Endothelial cell (in vitro differentiated cells): ENCODE data around the gene RABL3. TPM values are rescaled to one million over a fixed set of nuclear protein-coding genes. Genes with fewer than 3 reads are reported as not detected.

Experiments
- DNase-seq: peaks from one replicate; pipeline ENCODE4 v3.0.0; 2021; ENCODE audit warnings: low spot score
- H3K27ac Mint-ChIP-seq: one replicate; pipeline ENCODE4 v1.8.0; 2021; ENCODE audit warnings: mixed read lengths, inconsistent platforms; ENCODE audit not compliant: unreplicated experiment
- H3K27me3 Mint-ChIP-seq: one replicate; pipeline ENCODE4 v1.8.0; 2021; ENCODE audit warnings: mild to moderate bottlenecking, moderate library complexity, mixed read lengths, inconsistent platforms; ENCODE audit not compliant: unreplicated experiment
- H3K36me3 Mint-ChIP-seq: one replicate; pipeline ENCODE4 v1.8.0; 2021; ENCODE audit warnings: mild to moderate bottlenecking, low read depth, mixed read lengths, inconsistent platforms; ENCODE audit not compliant: unreplicated experiment
- H3K4me1 Mint-ChIP-seq: one replicate; pipeline ENCODE4 v1.8.0; 2021; ENCODE audit warnings: mild to moderate bottlenecking, mixed read lengths, inconsistent platforms; ENCODE audit not compliant: unreplicated experiment
- H3K4me3 Mint-ChIP-seq: one replicate; pipeline ENCODE4 v1.8.0; 2021; ENCODE audit warnings: mild to moderate bottlenecking, mixed read lengths, inconsistent platforms; ENCODE audit not compliant: unreplicated experiment
- H3K9me3 Mint-ChIP-seq: one replicate; pipeline ENCODE4 v1.8.0; 2021; ENCODE audit warnings: mixed read lengths, inconsistent platforms; ENCODE audit not compliant: unreplicated experiment
- total RNA-seq: library from RNA; stranded (reverse); fragmentation: NEBNext Ultra II Directional; extraction: Animal tissue kit (Norgen Biotek cat#: 25700); gene quantifications from one replicate; pipeline ENCODE4 v1.2.1, GENCODE V29; 2021; ENCODE audit not compliant: unreplicated experiment
- TF ChIP-seq, protein P1 (sequence below): fragments of 200-600 bp; sonication (generic); IDR thresholded peaks from one replicate; pipeline ENCODE4 v1.5.0; 2021; ENCODE audit warnings: antibody characterized with exemption; ENCODE audit not compliant: unreplicated experiment

The RABL3 gene
- total RNA-seq, 1 donor from 2014 or later = 15.1 TPM

DNA sequence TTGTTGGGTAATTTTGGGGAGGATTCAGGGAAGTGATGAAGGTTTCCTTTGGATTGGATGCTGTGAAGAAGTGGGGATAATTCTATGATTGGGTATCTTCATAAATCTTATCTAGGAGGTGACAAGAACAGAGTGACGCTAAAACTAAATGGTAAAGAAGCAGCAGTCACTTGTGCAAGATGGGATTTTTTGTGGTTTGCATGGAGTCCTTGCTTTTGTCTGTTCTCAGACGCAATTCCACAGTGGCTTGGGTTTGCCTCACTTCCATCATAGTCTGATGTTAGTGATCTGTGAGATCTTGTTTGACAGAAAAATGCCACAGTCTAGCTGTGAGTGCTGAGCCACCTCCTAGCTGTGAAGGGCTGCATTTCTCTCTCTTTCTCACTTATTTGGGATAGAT is 27.1 kb upstream of the RABL3 start:
- Mint-ChIP-seq H3K9me3 (no peaks in the 10 kb centered on the region), H3K27me3 (peaks cover 3% of the 10 kb centered on the region), H3K4me3 (no peak overlapping the region), H3K4me1 (peaks cover 17% of the 10 kb centered on the region), H3K27ac (no peak overlapping the region), H3K36me3 (peaks cover 5% of the 10 kb centered on the region)
- TF ChIP-seq, protein P1, sequence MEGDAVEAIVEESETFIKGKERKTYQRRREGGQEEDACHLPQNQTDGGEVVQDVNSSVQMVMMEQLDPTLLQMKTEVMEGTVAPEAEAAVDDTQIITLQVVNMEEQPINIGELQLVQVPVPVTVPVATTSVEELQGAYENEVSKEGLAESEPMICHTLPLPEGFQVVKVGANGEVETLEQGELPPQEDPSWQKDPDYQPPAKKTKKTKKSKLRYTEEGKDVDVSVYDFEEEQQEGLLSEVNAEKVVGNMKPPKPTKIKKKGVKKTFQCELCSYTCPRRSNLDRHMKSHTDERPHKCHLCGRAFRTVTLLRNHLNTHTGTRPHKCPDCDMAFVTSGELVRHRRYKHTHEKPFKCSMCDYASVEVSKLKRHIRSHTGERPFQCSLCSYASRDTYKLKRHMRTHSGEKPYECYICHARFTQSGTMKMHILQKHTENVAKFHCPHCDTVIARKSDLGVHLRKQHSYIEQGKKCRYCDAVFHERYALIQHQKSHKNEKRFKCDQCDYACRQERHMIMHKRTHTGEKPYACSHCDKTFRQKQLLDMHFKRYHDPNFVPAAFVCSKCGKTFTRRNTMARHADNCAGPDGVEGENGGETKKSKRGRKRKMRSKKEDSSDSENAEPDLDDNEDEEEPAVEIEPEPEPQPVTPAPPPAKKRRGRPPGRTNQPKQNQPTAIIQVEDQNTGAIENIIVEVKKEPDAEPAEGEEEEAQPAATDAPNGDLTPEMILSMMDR = no peak
- DNase-seq = no peak

DNA sequence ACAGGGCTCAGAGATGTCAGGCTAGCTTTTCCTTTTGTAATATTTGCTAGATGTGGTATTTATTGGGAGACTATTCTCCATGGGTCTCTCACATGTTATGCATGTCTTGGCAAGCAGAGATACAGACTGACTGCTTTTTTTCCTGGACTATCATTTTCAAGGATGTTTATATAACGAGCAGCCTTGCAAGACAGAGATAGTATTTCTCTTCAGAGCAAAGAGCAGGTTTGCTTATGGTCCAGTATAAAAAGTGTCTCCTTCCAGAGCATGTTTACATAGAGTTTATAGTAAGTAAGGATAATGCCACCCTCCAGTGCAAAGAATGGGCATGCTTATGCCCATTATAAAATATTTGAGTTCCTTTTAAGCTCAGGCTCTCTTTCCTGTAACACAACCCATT is 24.8 kb upstream of the RABL3 start:
- DNase-seq = no peak
- Mint-ChIP-seq H3K4me3 (no peak overlapping the region), H3K27ac (no peak overlapping the region), H3K36me3 (no peaks in the 10 kb centered on the region), H3K9me3 (no peaks in the 10 kb centered on the region), H3K27me3 (peaks cover 3% of the 10 kb centered on the region), H3K4me1 (peaks cover 29% of the 10 kb centered on the region)
- TF ChIP-seq, protein P1 = no peak

DNA sequence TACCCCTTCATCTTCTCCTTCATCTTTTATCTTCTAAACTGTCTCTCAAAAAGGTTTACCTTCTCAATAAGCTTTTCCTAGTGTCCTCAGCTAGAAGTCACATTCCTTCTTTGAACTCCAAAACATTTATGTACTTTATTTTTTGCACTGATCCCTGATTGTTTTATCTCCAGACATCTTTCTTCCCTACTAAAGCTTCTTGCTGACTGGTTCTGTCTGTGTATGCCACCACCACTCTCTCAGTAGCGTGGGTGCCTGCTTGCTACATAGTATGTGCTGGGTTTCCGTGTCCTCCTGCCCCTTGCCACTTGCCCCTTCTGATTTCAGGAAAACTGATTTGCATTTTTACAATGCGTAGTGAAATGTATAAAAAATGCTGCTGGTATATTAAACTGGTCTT is 24.3 kb upstream of the RABL3 start:
- peaks cover 3% of the 10 kb centered on the region for H3K27me3 Mint-ChIP-seq
- H3K4me1 Mint-ChIP-seq = peaks cover 31% of the 10 kb centered on the region
- H3K27ac Mint-ChIP-seq = no peak overlapping the region

DNA sequence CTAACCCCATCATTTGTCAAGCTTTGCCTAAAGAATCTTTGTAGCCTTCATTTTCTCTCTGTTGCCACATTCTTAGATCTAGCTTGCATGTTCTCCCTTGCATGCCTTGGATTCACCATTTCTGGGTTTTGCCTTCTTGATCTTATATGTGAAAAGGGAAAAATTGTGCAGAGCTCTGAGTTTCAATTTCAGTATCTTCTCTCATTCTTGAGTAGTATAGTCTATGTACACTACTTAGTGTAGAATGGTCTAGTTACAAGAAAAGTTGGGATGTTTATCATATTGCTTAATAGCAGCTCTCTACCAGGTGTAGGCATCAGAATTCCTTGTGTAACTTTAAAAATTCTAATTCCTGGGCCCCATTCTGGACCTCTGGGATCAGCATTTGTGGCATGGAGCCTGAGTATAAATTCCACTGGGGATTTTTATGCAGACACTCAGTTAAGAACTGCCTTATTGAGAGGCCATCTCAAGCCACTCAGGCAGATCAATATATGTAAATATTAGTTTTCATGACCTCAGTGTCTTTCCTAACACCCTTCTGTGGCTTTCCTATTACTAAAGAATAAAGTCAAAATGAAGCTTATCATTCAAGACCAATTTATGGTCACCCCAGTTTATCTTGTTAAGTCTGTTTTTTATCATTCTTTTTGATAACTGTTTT is 23.6 kb upstream of the RABL3 start:
- H3K27ac Mint-ChIP-seq = no peak overlapping the region
- TF ChIP-seq, protein P1 = no peak
- peaks cover 3% of the 10 kb centered on the region for H3K27me3 Mint-ChIP-seq
- no peak overlapping the region for H3K4me3 Mint-ChIP-seq
- H3K9me3 Mint-ChIP-seq = no peaks in the 10 kb centered on the region
- no peaks in the 10 kb centered on the region for H3K36me3 Mint-ChIP-seq
- H3K4me1 Mint-ChIP-seq = peaks cover 29% of the 10 kb centered on the region
- DNase-seq = no peak

More for the DNA sequence above, 24.3 kb upstream of the RABL3 start:
- TF ChIP-seq, protein P1 = no peak
- Mint-ChIP-seq H3K9me3 (no peaks in the 10 kb centered on the region), H3K4me3 (no peak overlapping the region), H3K36me3 (no peaks in the 10 kb centered on the region)
- no peak for DNase-seq

DNA sequence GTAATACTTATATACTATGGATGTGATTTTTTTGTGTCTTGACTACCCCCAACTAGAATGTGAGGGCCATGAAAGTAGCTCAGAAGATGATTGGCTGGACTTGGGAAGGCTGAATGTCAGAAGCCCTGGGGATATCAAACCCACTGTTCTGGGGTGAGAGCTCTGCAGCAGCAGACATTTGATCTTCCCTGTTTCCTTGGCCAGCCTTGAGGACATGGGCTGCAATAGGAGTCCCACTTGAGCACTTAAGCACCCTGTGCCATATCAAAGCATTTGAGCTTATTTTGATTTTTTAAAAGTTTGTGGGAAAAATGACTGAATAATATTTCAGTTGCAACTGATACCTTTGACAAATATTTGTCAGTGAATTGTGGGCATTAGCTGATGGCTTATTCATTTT is 21.9 kb upstream of the RABL3 start:
- peaks cover 3% of the 10 kb centered on the region for H3K36me3 Mint-ChIP-seq
- peak overlapping the region; percentile 26 for H3K27ac Mint-ChIP-seq
- H3K27me3 Mint-ChIP-seq = peaks cover 3% of the 10 kb centered on the region
- peaks cover 29% of the 10 kb centered on the region for H3K4me1 Mint-ChIP-seq
- H3K4me3 Mint-ChIP-seq = no peak overlapping the region
- no peaks in the 10 kb centered on the region for H3K9me3 Mint-ChIP-seq
- TF ChIP-seq, protein P1 = no peak
- no peak for DNase-seq
